HPDE6-E6E7 (cell line): ENCODE measurements around the gene AK8.

ENCODE experiments used
- DNase-seq: peaks from one replicate; pipeline ENCODE4 v3.0.0; 2011; ENCODE audit warnings: missing footprints; ENCODE audit errors: extremely low spot score

AK8 gene

GRCh38 chr9:132770770-132771310 lies 107.2 kb downstream of the AK8 start:
- no peak for DNase-seq

GRCh38 chr9:132769906-132770769 lies 107.9 kb downstream of the AK8 start:
- peak; percentile 58 for DNase-seq

GRCh38 chr9:132768932-132769905 lies 108.9 kb downstream of the AK8 start:
- peak; percentile 16 for DNase-seq

GRCh38 chr9:132763574-132763973 lies 114.5 kb downstream of the AK8 start:
- DNase-seq, result no peak

GRCh38 chr9:132762896-132763295 lies 115.2 kb downstream of the AK8 start:
- DNase-seq, result no peak

GRCh38 chr9:132761602-132762001 lies 116.5 kb downstream of the AK8 start:
- DNase-seq, result no peak

GRCh38 chr9:132760057-132760456 lies 118.0 kb downstream of the AK8 start:
- no peak for DNase-seq

- DNase-seq, result no peak
Measured at GRCh38 chr9:132757016-132757415, 121.1 kb downstream of the AK8 start.

GRCh38 chr9:132756214-132756845 lies 121.8 kb downstream of the AK8 start:
- DNase-seq, result no peak

- DNase-seq, result no peak
Measured at GRCh38 chr9:132755096-132755495, 123.0 kb downstream of the AK8 start.

- no peak for DNase-seq
Measured at GRCh38 chr9:132754236-132754635, 123.8 kb downstream of the AK8 start.

GRCh38 chr9:132753593-132753880 lies 124.5 kb downstream of the AK8 start:
- DNase-seq, result no peak

- DNase-seq, result no peak
Measured at GRCh38 chr9:132752877-132753592, 125.0 kb downstream of the AK8 start.

- no peak for DNase-seq
Measured at GRCh38 chr9:132750668-132751067, 127.4 kb downstream of the AK8 start.

- DNase-seq, result no peak
Measured at GRCh38 chr9:132749306-132749705, 128.8 kb downstream of the AK8 start.

- no peak for DNase-seq
Measured at GRCh38 chr9:132748450-132748849, 129.6 kb downstream of the AK8 start.

GRCh38 chr9:132745756-132746709 lies 132.1 kb downstream of the AK8 start:
- DNase-seq, result no peak

GRCh38 chr9:132744881-132745755 lies 133.0 kb downstream of the AK8 start:
- DNase-seq, result no peak

- DNase-seq, result no peak
Measured at GRCh38 chr9:132743931-132744479, 134.1 kb downstream of the AK8 start.
